K562 (cell line): ENCODE data around the gene CEP85L. TPM values are rescaled to one million over a fixed set of nuclear protein-coding genes. Genes with fewer than 3 reads are reported as not detected.

ENCODE experiments used
- C11orf30 ChIP-seq: fragments of 450-650 bp; IDR thresholded peaks from 2 replicates; pipeline ENCODE4 v1.6.1; 2016; ENCODE audit warnings: low read depth, mild to moderate bottlenecking
- CC2D1A ChIP-seq: fragments of 450-650 bp; IDR thresholded peaks from 2 replicates; pipeline ENCODE4 v1.6.1; 2017; ENCODE audit warnings: mild to moderate bottlenecking
- CCAR2 ChIP-seq: fragments of 200-400 bp; formaldehyde crosslinking; IDR thresholded peaks from 2 replicates; pipeline ENCODE4 v1.6.1; 2017; ENCODE audit warnings: mild to moderate bottlenecking, low read depth, low read length
- CEBPG ChIP-seq, 3 experiments: fragments of 200-800 bp in 1 of 3; sonication (Bioruptor generic) in 1 of 3; sonication (generic) in 1 of 3; formaldehyde crosslinking in 1 of 3; IDR thresholded peaks in 2 of 3; conservative IDR thresholded peaks in 1 of 3; 2 replicates each; pipeline versions ENCODE4 v1.6.1 to v1.8.0; 2016 to 2022; ENCODE audit warnings: missing compliant biosample characterization in 2 of 3, missing genetic modification characterization in 2 of 3, mild to moderate bottlenecking in 1 of 3, missing genetic modification reagents in 1 of 3
- CGGBP1 ChIP-seq: fragments of 250-450 bp; sonication (Bioruptor Pico); IDR thresholded peaks from 2 replicates; pipeline ENCODE4 v1.9.0; 2021; ENCODE audit warnings: mild to moderate bottlenecking
- CUX1 ChIP-seq: fragments of 200-800 bp; sonication (Bioruptor generic); IDR thresholded peaks from 2 replicates; pipeline ENCODE4 v1.6.1; 2016; ENCODE audit warnings: missing genetic modification characterization, missing compliant biosample characterization
- DNMT1 ChIP-seq: fragments of 450-650 bp; IDR thresholded peaks from 2 replicates; pipeline ENCODE4 v1.6.1; 2016; ENCODE audit warnings: antibody characterized with exemption, mild to moderate bottlenecking
- E2F8 ChIP-seq: fragments of 450-650 bp; IDR thresholded peaks from 2 replicates; pipeline ENCODE4 v1.7.1; 2018; ENCODE audit warnings: mild to moderate bottlenecking, low read depth; ENCODE audit not compliant: partially characterized antibody
- FOXJ3 ChIP-seq: sonication (generic); formaldehyde crosslinking; IDR thresholded peaks from 2 replicates; pipeline ENCODE4 v1.4.0; 2020; ENCODE audit warnings: mild to moderate bottlenecking, missing genetic modification reagents
- HDAC3 ChIP-seq: fragments of 450-650 bp; IDR thresholded peaks from 2 replicates; pipeline ENCODE4 v1.6.1; 2018; ENCODE audit warnings: borderline replicate concordance, mild to moderate bottlenecking, moderate library complexity; ENCODE audit not compliant: partially characterized antibody
- KAT8 ChIP-seq: fragments of 450-650 bp; IDR thresholded peaks from 2 replicates; pipeline ENCODE4 v1.6.1; 2016; ENCODE audit warnings: low read depth, mild to moderate bottlenecking
- KHSRP ChIP-seq: fragments of 450-650 bp; IDR thresholded peaks from 2 replicates; pipeline ENCODE4 v1.6.1; 2017
- MECOM ChIP-seq: fragments of 250-450 bp; sonication (Bioruptor Pico); IDR thresholded peaks from 2 replicates; pipeline ENCODE4 v1.8.0; 2022; ENCODE audit warnings: inconsistent platforms
- PHTF2 ChIP-seq: fragments of 250-450 bp; sonication (Bioruptor Pico); IDR thresholded peaks from 2 replicates; pipeline ENCODE4 v1.5.0; 2021; ENCODE audit warnings: mild to moderate bottlenecking
- RAD21 ChIP-seq, 2 experiments: fragments of 250-450 bp in 1 of 2; fragments of 450-650 bp in 1 of 2; sonication (Bioruptor Pico) in 1 of 2; formaldehyde crosslinking in 1 of 2; IDR thresholded peaks in 1 of 2; conservative IDR thresholded peaks in 1 of 2; 2 replicates each; pipeline versions ENCODE4 v1.4.0 to v1.8.0; 2020 to 2022; ENCODE audit warnings: mild to moderate bottlenecking in 2 of 2, moderate library complexity in 1 of 2
- RBM39 ChIP-seq: fragments of 200-400 bp; formaldehyde crosslinking; optimal IDR thresholded peaks from 2 replicates; pipeline ENCODE3; 2018; ENCODE audit warnings: low read depth, low read length
- ZNF121 ChIP-seq: sonication (generic); formaldehyde crosslinking; conservative IDR thresholded peaks from 2 replicates; pipeline ENCODE4 v1.8.0; 2022; ENCODE audit warnings: missing genetic modification reagents
- ZNF280A ChIP-seq: fragments of 450-650 bp; IDR thresholded peaks from 2 replicates; pipeline ENCODE4 v1.6.1; 2018; ENCODE audit warnings: mild to moderate bottlenecking, low read depth; ENCODE audit not compliant: partially characterized antibody
- ZNF384 ChIP-seq: IDR thresholded peaks from 2 replicates; pipeline ENCODE4 v1.6.1; 2012; ENCODE audit warnings: low read depth, low read length, improper control_type of control experiment
- polyA plus RNA-seq, 8 experiments: library from polyadenylated mRNA; depleted of rRNA in 4 of 8; stranded (reverse) in 5 of 8; unstranded in 3 of 8; fragments of >200 nt; fragmentation: Nextera tagmentation in 2 of 8; fragmentation: Illumina TruSeq in 1 of 8; extraction: Ambion mirVana in 2 of 8; extraction: Trizol in 1 of 8; gene quantifications; 2 replicates each; pipeline versions ENCODE4 v1.2.1 to v1.2.3, GENCODE V29; 2011 to 2014; ENCODE audit warnings: inconsistent platforms in 1 of 8, missing spikeins in 1 of 8
- total RNA-seq, 7 experiments: library from RNA; depleted of rRNA in 6 of 7; stranded (reverse); fragments of >200 nt in 6 of 7; fragmentation: Illumina TruSeq in 2 of 7; extraction: Trizol in 2 of 7; gene quantifications; 2 replicates each; pipeline versions ENCODE4 v1.2.1 to v1.2.3, GENCODE V29; 2011 to 2021; ENCODE audit warnings: low replicate concordance in 1 of 7

The CEP85L gene
- total and polyA plus RNA-seq, 9 of the 15 experiments (the other 6 are each of a cell fraction or from before 2014, with no cell fraction given) = 4.5 to 15.8 (median 8.3) TPM

GRCh38 chr6:118581489-118581959 lies 69.9 kb downstream of the CEP85L start (continued):
- TF ChIP-seq E2F8 (no peak), ZNF384 (peak; percentile 67), ZNF280A (no peak), HDAC3 (no peak), RAD21 (CRISPR knock-in tag; conservative IDR thresholded peaks at IDR 0.05 in 1 of 2, IDR thresholded peaks at IDR 0.05 in 1 of 2) (0 out of 4 replicates have a peak, but pooled peaks of 1 of the 2 experiments have one; percentile 3), CEBPG (CRISPR knock-in tag; IDR thresholded peaks at IDR 0.05) (peak; percentile 88), CEBPG (tag; conservative IDR thresholded peaks at IDR 0.05 in 1 of 2, IDR thresholded peaks at IDR 0.05 in 1 of 2) (peak; percentile 95), CC2D1A (no peak), MECOM (CRISPR knock-in tag) (no peak), CGGBP1 (CRISPR knock-in tag) (no peak), DNMT1 (no peak), FOXJ3 (CRISPR knock-in tag) (no peak), PHTF2 (CRISPR knock-in tag) (no peak), KAT8 (no peak), KHSRP (no peak), ZNF121 (no peak), C11orf30 (no peak), RBM39 (no peak), CUX1 (no peak), CCAR2 (no peak)
